GM21717 (cell line): ENCODE measurements around the gene BMP8B.
"Not testable (repeated sequence)": the region's sequence is repeated elsewhere in the genome, so short reads cannot be mapped to it uniquely, and the experiment has no call there.

Experiments
- ATAC-seq: cut with Tn5 transposase; IDR thresholded peaks from one replicate; pipeline ENCODE4 v1.9.1; 2021; ENCODE audit warnings: mild to moderate bottlenecking, moderate library complexity; ENCODE audit not compliant: unreplicated experiment

Gene BMP8B

GRCh38 chr1:39788758-39789570 lies at the start of gene BMP8B:
BMP8B (minus strand) TSS chr1:39788865; CDS start chr1:39788485, 380 bp downstream.
- ATAC-seq, result no peak

- ATAC-seq, result no peak
Measured at GRCh38 chr1:39836595-39837110, 48.0 kb upstream of the BMP8B start.

GRCh38 chr1:39835935-39836594 lies 47.4 kb upstream of the BMP8B start:
- ATAC-seq, result no peak

- no peak for ATAC-seq
Measured at GRCh38 chr1:39835110-39835509, 46.4 kb upstream of the BMP8B start.

GRCh38 chr1:39833621-39834385 lies 45.1 kb upstream of the BMP8B start:
- ATAC-seq, result no peak

- ATAC-seq, result no peak
Measured at GRCh38 chr1:39833121-39833520, 44.5 kb upstream of the BMP8B start.

- no peak for ATAC-seq
Measured at GRCh38 chr1:39832294-39832693, 43.6 kb upstream of the BMP8B start.

GRCh38 chr1:39829791-39830533 lies 41.3 kb upstream of the BMP8B start:
- ATAC-seq, result no peak

- no peak for ATAC-seq
Measured at GRCh38 chr1:39828734-39829133, 40.1 kb upstream of the BMP8B start.

GRCh38 chr1:39828255-39828654 lies 39.6 kb upstream of the BMP8B start:
- not testable (repeated sequence) for ATAC-seq

- no peak for ATAC-seq
Measured at GRCh38 chr1:39827201-39827600, 38.5 kb upstream of the BMP8B start.

- ATAC-seq, result no peak
Measured at GRCh38 chr1:39826583-39826982, 37.9 kb upstream of the BMP8B start.

- ATAC-seq, result peak; percentile 58
Measured at GRCh38 chr1:39825432-39825941, 36.8 kb upstream of the BMP8B start.

- not testable (repeated sequence) for ATAC-seq
Measured at GRCh38 chr1:39823450-39823849, 34.8 kb upstream of the BMP8B start.

GRCh38 chr1:39822146-39822545 lies 33.5 kb upstream of the BMP8B start:
- no peak for ATAC-seq

- no peak for ATAC-seq
Measured at GRCh38 chr1:39819091-39819812, 30.6 kb upstream of the BMP8B start.

- ATAC-seq, result no peak
Measured at GRCh38 chr1:39818482-39818881, 29.8 kb upstream of the BMP8B start.

- peak; percentile 76 for ATAC-seq
Measured at GRCh38 chr1:39817091-39817932, 28.6 kb upstream of the BMP8B start.
